ENCODE results near the gene NEK9.
A peak's percentile ranks its signal among the peaks of the same experiment; 100 is the strongest.
"Not testable (repeated sequence)": the region's sequence is repeated elsewhere in the genome, so short reads cannot be mapped to it uniquely, and the experiment has no call there.

The NEK9 gene

GRCh38 chr14:75126679-75127473, at the start of gene NEK9:
TSS of gene NEK9 (minus strand) at chr14:75127048. CDS start at chr14:75126921, 127 bp downstream.
- peak; percentile 91 for DNase-seq

- peak; percentile 94 for DNase-seq
These were observed 49.4 kb upstream of the NEK9 start, which contains the start of gene TMED10 for GRCh38 chr14:75176142-75176820. TSS of gene TMED10 (minus strand) at chr14:75176612. CDS start at chr14:75176579, 33 bp downstream.

- no peak for DNase-seq
These were observed 48.9 kb upstream of the NEK9 start for GRCh38 chr14:75175677-75176141.

GRCh38 chr14:75174066-75174465, 47.2 kb upstream of the NEK9 start:
- no peak for DNase-seq

- no peak for DNase-seq
These were observed 43.9 kb upstream of the NEK9 start for GRCh38 chr14:75170772-75171171.

- no peak for DNase-seq
These were observed 41.9 kb upstream of the NEK9 start for GRCh38 chr14:75168586-75169335.

- DNase-seq, result no peak
These were observed 40.5 kb upstream of the NEK9 start for GRCh38 chr14:75167325-75167724.

GRCh38 chr14:75165586-75166391, 38.9 kb upstream of the NEK9 start:
- no peak for DNase-seq

GRCh38 chr14:75164809-75165208, 38.0 kb upstream of the NEK9 start:
- no peak for DNase-seq

- DNase-seq, result no peak
These were observed 36.8 kb upstream of the NEK9 start for GRCh38 chr14:75163677-75164076.

- DNase-seq, result no peak
These were observed 35.8 kb upstream of the NEK9 start for GRCh38 chr14:75162631-75163030.

- no peak for DNase-seq
These were observed 32.2 kb upstream of the NEK9 start for GRCh38 chr14:75158843-75159614.

GRCh38 chr14:75156901-75157300, 30.1 kb upstream of the NEK9 start:
- DNase-seq, result no peak

GRCh38 chr14:75156111-75156510, 29.3 kb upstream of the NEK9 start:
- DNase-seq, result no peak

- no peak for DNase-seq
These were observed 28.3 kb upstream of the NEK9 start for GRCh38 chr14:75155169-75155568.

GRCh38 chr14:75153295-75153694, 26.4 kb upstream of the NEK9 start:
- no peak for DNase-seq

GRCh38 chr14:75151851-75152250, 25.0 kb upstream of the NEK9 start:
- DNase-seq, result no peak

GRCh38 chr14:75150637-75151036, 23.8 kb upstream of the NEK9 start:
- DNase-seq, result not testable (repeated sequence)

- no peak for DNase-seq
These were observed 23.3 kb upstream of the NEK9 start for GRCh38 chr14:75150150-75150549.

GRCh38 chr14:75147423-75148071, 20.7 kb upstream of the NEK9 start:
- no peak for DNase-seq

- no peak for DNase-seq
These were observed 18.1 kb upstream of the NEK9 start for GRCh38 chr14:75144944-75145343.

All from DMS53 (cell line).